Stimulated activated CD4-positive, alpha-beta T cell treated with anti-CD3 and anti-CD28 coated beads, Interleukin-15, amount 100 ng/mL, for 24 hours (primary cell): ENCODE data around the gene CFL1.

ENCODE experiments used
- DNase-seq: peaks from one replicate; pipeline ENCODE4 v3.0.0-alpha.2; 2020

Gene CFL1

DNA sequence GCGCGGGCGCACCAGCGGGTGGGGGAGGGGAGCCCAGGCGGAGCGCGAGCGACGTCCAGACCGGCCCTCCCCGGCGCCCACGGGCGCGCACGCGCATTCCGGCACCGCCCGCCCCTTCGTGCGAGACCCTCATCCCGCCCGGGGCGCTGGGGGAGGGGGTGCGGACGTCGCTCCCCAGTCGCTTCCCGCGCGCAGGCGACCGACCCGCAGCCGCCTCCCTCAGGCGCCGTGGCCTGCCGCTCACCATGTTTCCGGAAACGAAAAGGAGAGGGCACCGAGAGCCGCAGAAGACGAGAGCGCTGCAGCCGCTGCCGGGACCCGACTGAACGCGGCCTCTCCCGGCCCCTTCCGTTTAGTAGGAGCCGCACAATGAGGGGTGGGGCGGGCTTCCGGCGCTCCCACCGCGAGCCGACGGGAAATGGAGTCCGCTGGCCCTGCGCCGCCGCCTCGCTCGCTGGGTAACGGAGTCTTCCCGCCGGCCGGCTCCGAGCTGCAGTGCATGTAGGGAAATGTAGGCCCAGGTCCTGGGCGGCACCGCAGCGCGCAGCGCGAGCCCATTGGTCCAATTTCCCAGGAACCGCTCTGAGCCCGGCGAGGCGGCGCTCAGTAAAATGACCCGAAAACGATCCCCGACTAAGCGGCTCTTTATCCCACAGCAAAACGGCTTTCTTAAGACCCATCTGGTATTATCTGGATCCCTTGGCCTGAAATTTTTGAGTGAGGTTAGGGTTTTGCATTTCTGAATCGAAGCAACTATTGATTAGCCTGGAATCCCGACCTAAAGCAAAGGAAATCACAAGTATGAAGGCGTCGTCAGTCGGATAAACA is at the start of gene CFL1:
Gene CFL1, minus strand, starts transcription at position 328 of the 828 bp plus-strand sequence. Its CDS starts 81 bp downstream, at position 247.
- peak; percentile 99 for DNase-seq

DNA sequence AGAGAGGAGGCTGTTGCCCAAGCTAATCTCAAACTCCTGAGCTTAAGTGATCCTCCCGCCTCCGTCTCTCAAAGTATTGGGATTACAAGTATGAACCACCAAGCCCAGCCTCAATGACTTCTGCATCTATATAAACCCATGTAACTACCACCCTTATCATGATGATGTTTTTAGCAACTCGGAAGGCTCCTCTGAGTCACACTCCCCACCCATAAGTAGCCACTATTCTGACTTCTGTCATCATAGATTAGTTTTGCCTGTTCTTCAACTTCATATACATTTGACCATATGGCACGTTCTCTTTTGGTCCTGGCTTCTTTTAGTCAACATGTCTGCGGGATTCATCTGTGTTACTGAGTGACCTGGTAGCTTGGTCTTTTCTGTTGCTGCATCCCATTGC is 48.6 kb upstream of the CFL1 start:
- no peak for DNase-seq

- no peak for DNase-seq
These were observed 45.7 kb upstream of the CFL1 start for GRCh38 chr11:65903715-65904114.

DNA sequence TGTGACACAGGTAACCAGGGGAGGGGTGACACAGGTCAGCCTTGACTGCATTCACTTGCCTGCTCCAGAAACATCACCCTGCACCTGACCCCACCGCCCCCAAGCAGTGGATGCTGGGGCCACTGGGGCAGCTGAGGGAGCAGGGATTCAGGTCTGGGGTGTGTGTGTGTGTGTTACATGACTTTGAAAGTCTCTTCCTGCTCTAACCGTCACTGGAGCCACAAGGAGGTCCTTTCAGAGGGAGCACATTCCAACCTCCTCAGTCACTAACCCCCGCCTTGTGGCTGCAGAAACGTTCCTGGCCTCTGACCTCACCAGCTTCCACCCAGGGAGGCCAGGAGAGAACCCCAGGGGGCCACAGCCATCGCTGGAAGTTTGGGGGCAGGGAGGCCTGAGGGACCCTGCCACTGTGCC is 45.1 kb upstream of the CFL1 start:
- no peak for DNase-seq

GRCh38 chr11:65900899-65901180 is 42.9 kb upstream of the CFL1 start:
- no peak for DNase-seq

- peak; percentile 98 for DNase-seq
These were observed 42.3 kb upstream of the CFL1 start, which contains the start of gene FOSL1 for GRCh38 chr11:65900125-65900898. Gene FOSL1 (minus strand): TSS chr11:65900388. CDS start chr11:65900339, 49 bp downstream.

DNA sequence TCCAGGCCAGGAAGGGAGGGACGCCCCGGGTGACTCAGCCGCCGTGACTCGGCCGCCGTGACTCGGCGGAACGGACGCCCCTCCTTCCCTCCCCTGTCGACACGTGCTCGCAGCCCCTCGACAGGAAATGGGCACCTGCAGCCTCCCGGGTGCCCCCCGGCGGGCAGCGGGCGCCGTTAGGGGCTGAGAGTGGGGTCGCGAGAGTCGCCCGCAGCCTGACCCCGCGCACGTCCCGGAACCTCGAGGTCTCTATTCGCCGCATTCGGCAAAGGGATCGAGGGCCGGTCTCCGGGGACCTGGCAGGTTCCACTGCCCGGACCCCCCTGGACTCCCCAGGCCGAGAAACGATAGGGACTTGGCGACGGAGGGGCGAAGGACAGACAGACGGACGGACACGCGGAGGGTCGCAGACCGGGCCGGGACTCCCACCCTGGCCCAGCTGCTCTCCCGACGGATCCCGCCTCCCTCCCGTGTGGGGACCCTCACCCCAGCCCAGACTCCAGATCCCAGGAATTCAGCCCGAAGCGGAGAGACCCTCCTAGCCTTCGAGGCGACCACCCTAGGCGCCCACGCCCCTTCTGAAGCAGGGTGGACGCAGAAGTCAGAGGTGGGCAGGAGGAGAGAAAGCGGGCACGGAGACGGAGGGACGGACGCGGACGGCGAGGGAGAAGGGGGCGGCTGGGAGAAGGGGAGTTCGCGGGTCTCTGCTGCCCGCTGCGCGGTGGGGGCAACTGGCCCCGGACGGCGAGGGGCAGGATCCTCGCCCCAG is 41.6 kb upstream of the CFL1 start:
- peak; percentile 88 for DNase-seq

GRCh38 chr11:65898656-65899355 is 40.8 kb upstream of the CFL1 start:
- no peak for DNase-seq

GRCh38 chr11:65897020-65897471 is 39.1 kb upstream of the CFL1 start:
- no peak for DNase-seq

DNA sequence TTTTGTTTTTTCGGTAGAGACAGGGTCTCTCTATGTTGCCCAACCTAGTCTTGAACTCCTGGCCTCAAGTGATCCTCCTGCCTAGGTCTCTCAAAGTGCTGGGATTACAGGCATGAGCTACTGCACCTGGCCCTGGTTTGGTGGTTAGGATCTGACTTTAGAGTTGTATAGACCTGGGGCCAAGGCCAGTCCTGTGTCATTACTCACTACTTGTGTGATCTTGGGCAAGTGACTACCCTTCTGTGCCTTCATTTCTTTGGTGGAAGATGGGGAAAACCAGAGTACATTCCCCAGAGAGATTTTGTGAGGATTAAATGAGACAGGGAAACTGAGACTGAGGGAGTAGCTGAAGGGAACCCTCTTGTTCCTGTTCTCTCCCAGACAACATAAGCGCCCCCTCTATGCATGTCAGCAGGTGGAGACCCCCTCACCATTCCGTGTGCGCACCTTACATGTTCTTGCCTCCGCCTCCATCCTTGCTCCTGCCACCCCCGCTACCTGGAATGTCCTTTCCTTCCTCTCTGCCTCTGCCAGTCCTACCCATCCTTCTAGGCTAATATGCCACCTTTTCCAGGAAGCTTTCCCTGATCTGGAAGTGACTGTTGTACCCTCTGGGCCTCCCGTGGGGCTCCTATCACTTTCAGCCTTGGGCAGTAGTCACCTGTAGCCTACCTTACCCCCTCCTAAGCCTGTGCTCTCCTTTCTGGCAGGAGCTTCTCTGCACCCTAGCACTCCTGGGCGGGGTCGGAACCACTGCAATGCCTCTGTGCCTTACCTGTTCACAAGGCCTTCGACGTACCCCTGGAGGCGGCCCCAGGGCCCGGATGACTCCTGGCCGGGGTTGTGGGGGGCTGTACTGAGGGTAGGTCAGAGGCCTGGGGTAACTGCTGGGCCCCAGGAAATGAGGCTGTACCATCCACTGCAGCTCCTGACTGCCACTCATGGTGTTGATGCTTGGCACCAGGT is 38.3 kb upstream of the CFL1 start:
- no peak for DNase-seq

GRCh38 chr11:65895482-65895981 is 37.6 kb upstream of the CFL1 start:
- DNase-seq: no peak

- DNase-seq: peak; percentile 52
These were observed 36.1 kb upstream of the CFL1 start for GRCh38 chr11:65894034-65894591.

DNA sequence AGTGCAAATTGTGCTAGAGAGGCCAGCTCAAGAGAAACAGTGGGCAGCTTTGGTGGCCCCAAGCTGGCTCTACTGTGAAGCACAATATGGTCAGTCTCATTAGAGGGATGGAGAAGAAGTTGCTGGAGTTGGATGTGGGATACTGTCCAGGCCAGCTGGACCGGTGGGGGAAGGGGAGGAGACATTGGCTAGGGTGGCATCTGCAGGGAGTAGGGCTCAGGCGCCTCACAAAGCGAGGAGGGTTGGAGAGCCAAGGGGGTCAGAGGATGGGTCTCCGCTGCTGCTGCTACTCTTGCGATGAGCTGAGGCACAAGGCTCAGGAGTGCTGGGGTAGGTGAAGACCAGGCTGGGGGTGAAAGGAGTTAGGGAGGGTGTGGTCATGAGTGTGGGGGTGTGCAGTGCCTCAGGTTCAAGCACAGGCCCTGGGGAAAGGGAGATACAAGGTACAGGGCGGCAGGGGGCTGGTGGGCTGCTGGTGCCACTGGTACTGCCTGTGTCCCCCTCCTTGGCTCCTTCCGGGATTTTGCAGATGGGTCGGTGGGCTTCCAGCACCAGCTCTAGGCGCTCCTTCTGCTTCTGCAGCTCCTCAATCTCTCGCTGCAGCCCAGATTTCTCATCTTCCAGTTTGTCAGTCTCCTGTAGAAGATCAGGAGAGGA is 34.8 kb upstream of the CFL1 start:
- DNase-seq: no peak

DNA sequence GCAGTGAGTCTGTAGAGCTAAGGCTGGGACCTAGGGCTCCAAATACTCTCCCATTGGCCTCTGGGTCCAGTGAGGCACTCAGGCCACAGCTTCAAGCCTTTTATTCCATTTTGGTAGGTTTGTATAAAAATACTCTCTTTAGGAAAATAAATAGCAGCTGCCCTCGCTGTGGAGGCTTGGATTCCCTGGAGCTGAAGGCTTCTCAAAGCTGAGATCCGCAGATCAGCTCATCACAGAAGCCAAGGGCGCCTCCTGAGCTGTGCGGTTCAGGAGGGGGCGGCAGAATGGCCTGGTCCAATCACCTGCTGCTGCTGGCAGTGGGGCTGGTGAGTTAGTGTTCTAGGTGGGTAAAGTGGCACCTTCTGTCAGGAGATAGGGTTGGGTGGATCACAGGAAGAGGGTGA is 34.2 kb upstream of the CFL1 start:
- peak; percentile 59 for DNase-seq

- peak; percentile 62 for DNase-seq
These were observed 33.5 kb upstream of the CFL1 start for GRCh38 chr11:65891219-65892136.

GRCh38 chr11:65890324-65891218 is 32.6 kb upstream of the CFL1 start, which contains the start of gene CCDC85B:
Gene CCDC85B (plus strand): TSS chr11:65890673. CDS start chr11:65890784, 111 bp downstream.
- DNase-seq: peak; percentile 99

DNA sequence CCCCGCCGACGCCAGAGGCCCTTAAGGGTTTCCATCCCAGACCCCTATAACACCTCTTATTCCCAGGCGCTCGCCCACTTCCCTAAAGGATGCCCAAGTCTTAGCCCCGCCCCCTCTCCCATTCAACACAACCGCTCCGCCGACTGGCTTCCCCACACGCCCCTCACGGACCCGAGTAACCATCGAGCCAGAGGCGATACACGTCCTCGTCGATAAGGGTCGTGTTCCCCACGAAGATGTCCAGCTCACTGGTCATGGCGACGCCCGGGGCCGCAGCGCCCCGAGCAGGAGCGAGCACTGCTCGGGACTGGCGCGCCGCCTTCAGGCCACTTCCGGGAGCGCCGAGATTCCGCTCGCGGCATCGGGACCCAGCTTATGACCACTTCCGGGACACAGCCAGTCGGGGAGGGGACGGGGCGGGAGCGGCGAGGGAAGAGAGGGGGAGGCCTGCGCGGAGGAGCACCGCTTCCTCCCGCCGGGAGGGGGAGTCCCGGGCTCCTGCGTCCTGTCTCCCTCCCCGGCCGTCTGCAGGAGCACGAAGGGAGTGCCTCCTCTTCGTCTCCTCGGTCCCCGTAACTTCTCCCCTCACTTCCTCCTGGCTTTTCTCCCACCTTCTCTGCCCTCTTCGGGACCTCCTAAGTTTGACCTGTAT is 30.3 kb upstream of the CFL1 start, which contains the start of gene FIBP:
Gene FIBP, minus strand, starts transcription at position 309 of the 652 bp plus-strand sequence. Its CDS starts 53 bp downstream, at position 256.
- peak; percentile 98 for DNase-seq
